HG02943 (cell line): ENCODE data around the gene WAPL.
A peak's percentile ranks its signal among the peaks of the same experiment; 100 is the strongest.

Experiments
- ATAC-seq: cut with Tn5 transposase; IDR thresholded peaks from one replicate; pipeline ENCODE4 v1.9.1; 2021; ENCODE audit warnings: mild to moderate bottlenecking, low read depth, moderate library complexity; ENCODE audit not compliant: unreplicated experiment

WAPL gene

DNA sequence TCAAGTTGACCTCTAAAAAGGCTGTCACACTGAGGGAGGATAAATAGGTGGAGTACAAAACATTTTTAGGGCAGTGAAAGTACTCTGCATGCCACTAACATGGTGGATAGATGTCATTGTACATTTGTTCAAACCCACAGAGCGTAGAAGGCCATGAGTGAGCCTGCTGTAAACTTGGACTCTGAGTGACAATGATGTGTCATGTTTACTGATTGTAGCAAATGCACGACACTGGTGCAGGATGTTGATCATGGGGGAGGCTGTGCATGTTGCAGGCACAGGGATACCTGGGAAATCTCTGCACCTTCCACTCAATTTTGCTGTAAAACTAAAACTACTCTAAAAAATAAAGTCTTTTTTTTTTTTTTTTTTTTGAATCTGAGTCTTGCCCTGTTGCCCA, 102.5 kb downstream of the WAPL start:
- ATAC-seq, result no peak

GRCh38 chr10:86415583-86415982, 106.0 kb downstream of the WAPL start:
- ATAC-seq, result no peak

GRCh38 chr10:86415116-86415515, 106.5 kb downstream of the WAPL start:
- ATAC-seq, result no peak

DNA sequence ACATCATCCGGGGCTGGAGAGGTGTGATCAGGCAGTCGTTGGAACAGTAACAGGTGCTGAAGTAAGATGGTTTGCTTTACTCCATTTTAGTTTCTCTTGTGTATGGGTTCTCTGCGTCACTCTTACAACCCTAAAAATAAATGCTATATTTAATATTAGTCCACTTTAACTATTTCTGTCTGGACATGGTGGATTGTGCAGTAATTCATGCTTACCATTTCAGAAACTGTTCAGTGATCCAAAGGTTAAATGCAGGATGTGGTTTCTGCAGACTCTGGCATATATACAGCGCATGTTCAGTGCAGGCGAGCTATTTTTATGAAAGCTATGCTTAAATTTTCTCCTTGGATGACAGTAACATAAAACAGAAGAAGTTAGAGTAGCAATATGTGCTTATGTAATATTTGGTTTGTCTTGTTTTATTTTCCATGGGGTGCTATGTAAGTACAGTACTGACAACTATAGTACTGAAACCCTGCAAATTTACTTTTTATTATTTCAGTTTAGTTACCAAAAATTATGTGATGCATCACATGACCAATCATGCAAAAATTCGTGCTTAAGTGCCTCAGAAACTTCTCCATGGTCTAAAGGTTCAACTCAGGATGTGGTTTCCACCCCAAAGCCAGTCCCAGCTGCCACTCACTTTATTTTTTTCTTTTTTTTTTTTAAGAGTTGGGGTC, 108.4 kb downstream of the WAPL start:
- ATAC-seq, result peak; percentile 64

DNA sequence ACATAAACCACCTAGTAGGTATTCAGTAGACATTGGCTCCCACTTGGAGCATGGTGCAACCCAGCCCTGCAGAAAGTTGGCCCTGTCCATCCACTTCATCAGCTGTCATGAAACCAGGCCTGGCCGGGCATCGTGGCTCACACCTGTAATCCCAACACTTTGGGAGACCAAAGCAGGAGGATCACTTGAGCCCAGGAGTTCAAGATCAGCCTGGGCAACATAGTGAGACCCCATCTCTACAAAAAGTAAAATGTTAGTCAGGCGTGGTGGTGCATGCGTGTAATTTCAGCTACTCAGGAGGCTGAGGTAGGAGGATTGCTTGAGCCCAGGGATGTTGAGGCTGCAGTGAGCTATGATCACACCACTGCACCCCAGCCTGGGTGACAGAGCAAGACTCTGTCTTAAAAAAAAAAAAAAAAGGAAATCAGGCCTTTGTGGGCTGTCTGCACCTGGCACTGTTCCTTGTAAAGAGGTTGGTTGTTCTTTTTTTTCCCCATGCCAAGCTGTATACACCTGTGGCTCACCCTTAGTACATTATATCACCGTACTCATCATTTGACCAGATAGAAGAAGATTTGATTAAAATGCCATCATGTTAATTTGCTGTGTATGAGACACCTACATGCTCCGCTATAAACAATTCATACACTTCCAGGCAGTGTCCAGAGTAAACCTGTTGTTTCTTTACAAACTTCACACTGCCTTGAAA, 109.6 kb downstream of the WAPL start:
- ATAC-seq, result no peak

DNA sequence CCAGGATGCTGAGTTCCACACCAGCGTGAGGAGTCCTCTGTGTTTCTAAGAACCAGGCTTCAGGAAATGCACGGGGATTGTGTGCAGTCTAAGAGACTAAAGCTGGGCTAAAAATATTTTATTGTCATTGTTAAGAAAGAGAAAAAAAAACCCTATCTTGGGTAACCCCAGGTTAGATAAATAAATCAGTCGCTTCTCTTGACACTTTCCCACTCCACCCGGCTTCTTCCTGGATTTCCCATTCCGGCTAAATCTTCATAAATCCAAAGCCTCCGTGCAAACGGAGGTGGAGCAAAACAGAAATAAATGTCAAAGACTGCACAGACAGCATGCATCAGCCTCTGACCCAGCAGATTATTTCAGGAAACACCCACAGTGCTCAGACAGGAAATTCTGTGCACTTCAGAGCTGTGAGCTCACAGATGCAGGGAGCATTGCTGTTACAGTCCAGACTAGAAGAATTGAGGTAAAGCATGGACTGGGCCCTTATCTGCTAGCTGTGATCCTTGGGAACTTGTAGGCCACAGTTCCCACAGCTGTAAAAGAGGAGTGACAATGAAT, 110.2 kb downstream of the WAPL start:
- ATAC-seq, result no peak

DNA sequence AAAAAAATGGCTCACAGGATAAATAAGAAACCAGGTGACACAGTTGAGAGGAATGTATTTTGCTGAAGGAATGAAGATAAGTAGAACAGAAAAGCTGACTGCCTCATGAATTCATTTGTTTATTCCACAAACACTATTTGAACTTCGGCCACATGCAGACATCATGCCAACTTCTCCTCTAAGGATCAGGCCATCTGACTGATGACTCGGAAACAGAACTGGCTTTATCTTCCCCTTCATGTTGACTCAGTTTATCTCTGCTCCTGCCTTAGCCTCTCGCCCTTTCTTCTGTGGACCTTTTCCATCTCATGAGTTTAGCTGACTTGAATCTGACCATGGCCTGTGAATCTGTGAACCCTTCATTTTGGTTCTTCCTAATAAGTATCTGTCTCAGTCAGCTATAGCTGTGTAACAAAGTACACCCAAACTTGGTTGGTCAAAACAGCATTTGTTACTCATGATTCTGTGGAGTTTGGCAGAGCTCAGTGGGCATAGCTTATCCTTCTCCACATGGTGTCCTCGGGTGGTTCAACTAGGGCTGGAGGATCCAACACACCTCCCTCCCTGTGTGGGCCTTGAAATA, 111.0 kb downstream of the WAPL start:
- ATAC-seq, result no peak

- no peak for ATAC-seq
These were observed 112.4 kb downstream of the WAPL start for GRCh38 chr10:86409183-86409582.

DNA sequence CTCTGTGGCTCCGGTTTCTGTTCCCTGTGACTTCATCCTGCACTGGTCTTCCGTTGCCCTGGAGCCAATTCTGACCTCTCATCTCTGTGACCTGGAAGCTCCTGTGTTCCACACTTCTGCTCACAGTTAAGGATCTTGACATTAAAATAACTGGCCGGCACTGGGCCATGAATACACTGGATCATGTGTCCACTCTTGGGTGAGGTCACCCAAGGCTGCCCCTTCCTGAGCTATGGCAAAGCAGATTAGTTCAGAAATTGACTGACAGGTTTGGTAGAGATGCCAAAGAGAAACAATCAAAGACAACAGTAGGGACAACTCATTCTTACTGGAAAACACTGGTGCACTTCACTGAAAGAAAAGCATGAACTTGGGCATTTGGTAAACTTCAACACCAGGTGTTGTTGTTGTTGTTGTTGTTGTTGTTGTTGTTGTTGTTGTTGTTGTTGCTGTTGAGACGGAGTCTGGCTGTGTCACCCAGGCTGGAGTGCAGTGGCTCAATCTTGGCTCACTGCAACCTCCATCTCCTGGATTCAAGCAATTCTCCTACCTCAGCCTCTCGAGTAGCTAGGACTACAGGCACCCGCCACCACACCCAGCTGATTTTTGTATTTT, 118.3 kb downstream of the WAPL start:
- ATAC-seq, result no peak

- ATAC-seq, result no peak
These were observed 119.2 kb downstream of the WAPL start for GRCh38 chr10:86402283-86402941.

- ATAC-seq, result no peak
These were observed 119.9 kb downstream of the WAPL start for GRCh38 chr10:86401588-86402282.

GRCh38 chr10:86400705-86401587, 120.6 kb downstream of the WAPL start:
- peak; percentile 38 for ATAC-seq

DNA sequence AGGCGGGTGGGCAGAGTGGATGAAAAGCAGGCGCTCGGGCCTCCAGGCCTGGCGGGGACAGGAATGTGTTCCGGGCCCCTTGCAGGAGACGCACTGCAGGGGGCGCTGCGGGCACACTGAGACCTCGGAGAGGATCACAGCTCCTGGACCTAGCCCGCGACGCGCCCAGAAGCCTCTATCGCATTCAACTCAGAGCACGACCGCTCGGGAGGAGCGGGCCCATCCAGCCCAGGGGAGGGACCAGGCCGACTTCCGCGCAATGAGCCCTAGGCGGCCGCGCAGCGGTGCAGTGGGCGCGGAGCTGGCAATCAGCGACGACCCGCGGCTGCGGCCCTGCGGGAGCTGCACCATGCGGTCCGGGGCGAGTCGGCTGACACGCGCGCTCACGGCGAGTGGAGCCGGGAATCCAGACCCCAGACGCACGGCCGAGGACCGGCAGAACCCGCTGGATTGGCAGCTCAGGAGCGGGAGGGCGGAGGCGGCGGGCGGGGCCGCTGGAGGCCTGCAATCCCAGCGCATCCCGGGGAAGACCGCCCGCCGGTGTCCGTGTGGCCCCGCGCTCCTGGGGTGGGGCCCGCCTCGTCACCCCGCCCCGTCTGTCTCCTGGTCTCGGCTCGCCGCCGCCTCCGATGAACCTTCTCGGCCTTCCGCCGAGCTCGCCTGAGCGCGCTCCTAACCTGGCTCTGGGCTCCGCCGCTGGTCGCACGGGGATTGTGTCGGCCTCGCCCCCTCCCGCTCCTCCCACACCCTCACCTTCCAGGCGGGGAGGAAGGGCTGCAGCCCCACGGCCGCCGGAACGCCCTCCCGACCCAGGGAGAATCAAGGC, 121.5 kb downstream of the WAPL start:
- ATAC-seq, result peak; percentile 91

- ATAC-seq, result no peak
These were observed 122.1 kb downstream of the WAPL start for GRCh38 chr10:86399514-86399878.

DNA sequence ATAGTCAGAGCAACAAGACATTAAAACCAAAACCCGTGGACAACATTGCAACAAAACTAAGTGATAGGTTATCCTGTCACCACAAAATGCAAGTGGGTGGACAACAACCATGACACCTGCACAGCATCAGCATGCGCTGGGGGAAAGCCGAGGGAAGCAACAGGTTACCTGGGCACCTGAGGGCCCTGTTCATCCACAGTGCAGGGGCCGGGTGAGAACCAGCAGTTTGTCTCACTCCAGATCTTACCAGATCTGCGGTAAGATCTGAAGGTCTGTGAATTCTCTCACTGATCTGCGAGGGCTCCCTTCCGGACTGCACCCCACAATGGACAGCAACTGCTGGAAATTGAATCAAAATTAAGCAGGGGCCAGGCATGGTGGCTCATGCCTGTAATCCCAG, 124.5 kb downstream of the WAPL start:
- ATAC-seq, result no peak

- no peak for ATAC-seq
These were observed 127.6 kb downstream of the WAPL start for GRCh38 chr10:86393862-86394455.

- ATAC-seq, result no peak
These were observed 128.2 kb downstream of the WAPL start for GRCh38 chr10:86393362-86393761.

- ATAC-seq, result no peak
These were observed 128.9 kb downstream of the WAPL start for GRCh38 chr10:86392723-86393094.
